COR-L47 (cell line): ENCODE measurements around the gene VWC2L.

Experiments
- DNase-seq: peaks from one replicate; lab custom pipeline; 2025; lab: John Stamatoyannopoulos, UW

VWC2L gene

GRCh38 chr2:214469728-214470127, 58.9 kb downstream of the VWC2L start:
- no peak for DNase-seq

GRCh38 chr2:214471382-214471781, 60.5 kb downstream of the VWC2L start:
- no peak for DNase-seq

- no peak for DNase-seq
Measured at GRCh38 chr2:214471990-214472389, 61.1 kb downstream of the VWC2L start.

- no peak for DNase-seq
Measured at GRCh38 chr2:214477305-214477704, 66.5 kb downstream of the VWC2L start.

- no peak for DNase-seq
Measured at GRCh38 chr2:214481204-214481603, 70.3 kb downstream of the VWC2L start.

- DNase-seq: no peak
Measured at GRCh38 chr2:214482728-214483127, 71.9 kb downstream of the VWC2L start.

GRCh38 chr2:214484239-214484638, 73.4 kb downstream of the VWC2L start:
- no peak for DNase-seq

GRCh38 chr2:214484701-214485100, 73.8 kb downstream of the VWC2L start:
- DNase-seq: no peak

GRCh38 chr2:214489181-214489580, 78.3 kb downstream of the VWC2L start:
- DNase-seq: no peak

- no peak for DNase-seq
Measured at GRCh38 chr2:214489702-214490101, 78.8 kb downstream of the VWC2L start.

- peak; percentile 64 for DNase-seq
Measured at GRCh38 chr2:214492152-214492551, 81.3 kb downstream of the VWC2L start.

GRCh38 chr2:214492608-214493007, 81.8 kb downstream of the VWC2L start:
- DNase-seq: no peak

GRCh38 chr2:214497489-214497888, 86.6 kb downstream of the VWC2L start:
- DNase-seq: no peak

GRCh38 chr2:214503568-214503967, 92.7 kb downstream of the VWC2L start:
- DNase-seq: no peak

GRCh38 chr2:214504599-214505376, 93.9 kb downstream of the VWC2L start:
- DNase-seq: no peak

GRCh38 chr2:214507032-214507431, 96.2 kb downstream of the VWC2L start:
- no peak for DNase-seq

GRCh38 chr2:214514704-214515103, 103.8 kb downstream of the VWC2L start:
- no peak for DNase-seq

GRCh38 chr2:214515111-214515510, 104.3 kb downstream of the VWC2L start:
- no peak for DNase-seq

GRCh38 chr2:214519258-214519818, 108.5 kb downstream of the VWC2L start:
- DNase-seq: no peak

GRCh38 chr2:214529021-214529420, 118.2 kb downstream of the VWC2L start:
- DNase-seq: no peak

- no peak for DNase-seq
Measured at GRCh38 chr2:214529514-214529913, 118.7 kb downstream of the VWC2L start.

GRCh38 chr2:214533541-214533940, 122.7 kb downstream of the VWC2L start:
- DNase-seq: no peak

GRCh38 chr2:214536625-214537024, 125.8 kb downstream of the VWC2L start:
- no peak for DNase-seq

- no peak for DNase-seq
Measured at GRCh38 chr2:214537929-214538328, 127.1 kb downstream of the VWC2L start.
